ENCODE data around the gene XKRX. TPM values are rescaled to one million over a fixed set of nuclear protein-coding genes. Genes with fewer than 3 reads are reported as not detected.

Gene XKRX
- total RNA-seq, 2 donors from 2014 or later = 0.28 TPM; not detected in 1

- H3K27ac ChIP-seq = no peak within 1 kb of the TSS
- no peak within 1 kb of the TSS for H3K4me3 ChIP-seq
- no peak for DNase-seq (ENCODE audit: low spot score)
- H3K27me3 ChIP-seq = no peaks in the 10 kb centered on the region
- H3K4me1 ChIP-seq = no peaks in the 10 kb centered on the region
- no peaks in the 10 kb centered on the region for H3K36me3 ChIP-seq
- TF ChIP-seq CTCF (IDR thresholded peaks at IDR 0.05) = no peak
- no peaks in the 10 kb centered on the region for H3K9me3 ChIP-seq
These were observed 40.7 kb upstream of the XKRX start, which contains the start of gene ARL13A for GRCh38 chrX:100969408-100969807. Gene ARL13A, plus strand, starts transcription at chrX:100969708. Its CDS starts 3,982 bp downstream, at chrX:100973690.

DNA sequence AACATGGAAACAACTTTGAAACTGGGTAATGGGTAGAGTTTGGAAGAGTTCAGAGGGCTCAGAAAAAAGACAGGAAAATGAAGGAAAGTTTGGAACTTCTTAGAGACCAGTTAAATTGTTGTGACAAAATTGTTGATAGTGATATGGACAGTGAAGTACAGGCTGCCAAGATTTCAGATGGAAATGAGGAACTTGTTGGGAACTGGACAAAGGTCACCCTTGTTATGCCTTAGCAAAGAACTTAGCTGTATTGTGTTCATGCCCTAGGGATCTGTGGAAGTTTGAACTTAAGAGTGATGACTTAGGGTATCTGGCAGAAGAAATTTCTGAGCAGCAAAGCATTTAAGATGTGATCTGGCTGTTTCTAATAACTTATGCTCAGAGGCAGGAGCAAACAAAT, 35.6 kb upstream of the XKRX start:
- no peak for TF ChIP-seq CTCF (IDR thresholded peaks at IDR 0.05)

GRCh38 chrX:100962811-100963210, 34.1 kb upstream of the XKRX start:
- Histone ChIP-seq H3K9me3 (peaks cover 0 to 5% of the 10 kb centered on the region in 2 donors), H3K36me3 (no peaks in the 10 kb centered on the region), H3K4me1 (no peaks in the 10 kb centered on the region), H3K27me3 (no peaks in the 10 kb centered on the region), H3K4me3 (no peak overlapping the region), H3K27ac (no peak overlapping the region)
- DNase-seq (ENCODE audit: low spot score) = no peak
- TF ChIP-seq CTCF (IDR thresholded peaks at IDR 0.05) = no peak

More for the DNA sequence above, 35.6 kb upstream of the XKRX start:
- H3K4me3 ChIP-seq = no peak overlapping the region
- no peak overlapping the region for H3K27ac ChIP-seq
- no peak for DNase-seq (ENCODE audit: low spot score)
- no peaks in the 10 kb centered on the region for H3K4me1 ChIP-seq
- H3K9me3 ChIP-seq = peaks cover 0 to 5% of the 10 kb centered on the region in 2 donors
- no peaks in the 10 kb centered on the region for H3K27me3 ChIP-seq
- no peaks in the 10 kb centered on the region for H3K36me3 ChIP-seq

- H3K9me3 ChIP-seq = no peaks in the 10 kb centered on the region
- H3K27me3 ChIP-seq = no peaks in the 10 kb centered on the region
- H3K4me3 ChIP-seq = no peak overlapping the region
- DNase-seq (ENCODE audit: low spot score) = no peak
- H3K4me1 ChIP-seq = no peaks in the 10 kb centered on the region
- H3K27ac ChIP-seq = no peak overlapping the region
- no peak for TF ChIP-seq CTCF (IDR thresholded peaks at IDR 0.05)
- no peaks in the 10 kb centered on the region for H3K36me3 ChIP-seq
These were observed 19.8 kb upstream of the XKRX start for GRCh38 chrX:100948557-100948956.

- Histone ChIP-seq H3K27me3 (no peaks in the 10 kb centered on the region), H3K9me3 (no peaks in the 10 kb centered on the region), H3K36me3 (no peaks in the 10 kb centered on the region), H3K4me3 (no peak overlapping the region), H3K4me1 (no peaks in the 10 kb centered on the region), H3K27ac (no peak overlapping the region)
- DNase-seq (ENCODE audit: low spot score) = no peak
- TF ChIP-seq CTCF (IDR thresholded peaks at IDR 0.05) = no peak
These were observed 17.7 kb upstream of the XKRX start for GRCh38 chrX:100946299-100946927.

DNA sequence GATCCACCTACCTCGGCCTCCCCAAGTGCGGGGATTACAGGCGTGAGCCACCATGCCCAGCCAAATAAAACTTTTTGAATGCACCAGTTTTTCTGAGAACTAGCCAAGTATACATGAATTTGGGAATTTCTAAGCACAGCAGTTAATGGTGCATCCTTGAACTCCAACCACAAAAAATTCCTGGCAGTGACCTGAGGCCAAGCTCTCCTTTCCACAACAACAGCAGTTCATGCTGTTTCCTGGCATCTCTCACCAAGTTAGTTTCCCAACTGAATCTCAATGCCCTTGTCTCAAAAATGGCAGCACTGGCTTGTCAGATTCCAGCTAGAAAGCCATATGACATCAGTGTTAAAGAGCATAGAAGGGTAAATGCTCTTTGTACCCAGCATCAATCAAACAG, 15.9 kb upstream of the XKRX start:
- no peaks in the 10 kb centered on the region for H3K36me3 ChIP-seq
- no peaks in the 10 kb centered on the region for H3K4me1 ChIP-seq
- H3K4me3 ChIP-seq = no peak overlapping the region
- TF ChIP-seq CTCF (IDR thresholded peaks at IDR 0.05) = no peak
- no peaks in the 10 kb centered on the region for H3K27me3 ChIP-seq
- H3K9me3 ChIP-seq = no peaks in the 10 kb centered on the region
- H3K27ac ChIP-seq = no peak overlapping the region
- no peak for DNase-seq (ENCODE audit: low spot score)

All from right atrium auricular region (tissue), 2 donors.